Stimulated activated naive CD4-positive, alpha-beta T cell treated with Interleukin-2 at 50 U/mL for 16 hours (primary cell): ENCODE data around the gene PPFIBP1.
"Not testable (repeated sequence)": the region's sequence is repeated elsewhere in the genome, so short reads cannot be mapped to it uniquely, and the experiment has no call there.

ENCODE experiments used
- DNase-seq: peaks from one replicate; lab custom pipeline; 2025; lab: John Stamatoyannopoulos, UW

Gene PPFIBP1

GRCh38 chr12:27592548-27592947 is 68.5 kb downstream of the PPFIBP1 start:
- no peak for DNase-seq

GRCh38 chr12:27593266-27593665 is 69.3 kb downstream of the PPFIBP1 start:
- no peak for DNase-seq

- no peak for DNase-seq
Measured at GRCh38 chr12:27595231-27595642, 71.2 kb downstream of the PPFIBP1 start.

GRCh38 chr12:27598866-27599265 is 74.9 kb downstream of the PPFIBP1 start:
- not testable (repeated sequence) for DNase-seq

- not testable (repeated sequence) for DNase-seq
Measured at GRCh38 chr12:27601056-27601828, 77.2 kb downstream of the PPFIBP1 start.

- DNase-seq: no peak
Measured at GRCh38 chr12:27602516-27602915, 78.5 kb downstream of the PPFIBP1 start.

GRCh38 chr12:27604431-27604830 is 80.4 kb downstream of the PPFIBP1 start:
- no peak for DNase-seq

GRCh38 chr12:27606986-27607385 is 83.0 kb downstream of the PPFIBP1 start:
- no peak for DNase-seq

GRCh38 chr12:27607591-27607990 is 83.6 kb downstream of the PPFIBP1 start:
- no peak for DNase-seq

- no peak for DNase-seq
Measured at GRCh38 chr12:27608890-27609289, 84.9 kb downstream of the PPFIBP1 start.

GRCh38 chr12:27610374-27610773 is 86.4 kb downstream of the PPFIBP1 start:
- no peak for DNase-seq

- DNase-seq: no peak
Measured at GRCh38 chr12:27614386-27614785, 90.4 kb downstream of the PPFIBP1 start.

GRCh38 chr12:27614866-27615265 is 90.9 kb downstream of the PPFIBP1 start:
- no peak for DNase-seq

GRCh38 chr12:27615331-27615891 is 91.4 kb downstream of the PPFIBP1 start:
- DNase-seq: no peak

GRCh38 chr12:27616356-27617142 is 92.5 kb downstream of the PPFIBP1 start:
- DNase-seq: no peak

- DNase-seq: no peak
Measured at GRCh38 chr12:27618836-27619235, 94.8 kb downstream of the PPFIBP1 start.

- DNase-seq: no peak
Measured at GRCh38 chr12:27619308-27619707, 95.3 kb downstream of the PPFIBP1 start.

- no peak for DNase-seq
Measured at GRCh38 chr12:27620121-27620520, 96.1 kb downstream of the PPFIBP1 start.

GRCh38 chr12:27622436-27623195 is 98.6 kb downstream of the PPFIBP1 start:
- no peak for DNase-seq

- no peak for DNase-seq
Measured at GRCh38 chr12:27623645-27624044, 99.6 kb downstream of the PPFIBP1 start.

- DNase-seq: no peak
Measured at GRCh38 chr12:27624586-27624985, 100.6 kb downstream of the PPFIBP1 start.
